Measurements from ENCODE around the gene VWA3B. TPM values are rescaled to one million over a fixed set of nuclear protein-coding genes. Genes with fewer than 3 reads are reported as not detected.
A peak's percentile ranks its signal among the peaks of the same experiment; 100 is the strongest.

VWA3B gene
- total RNA-seq, 1 donor from 2014 or later = not detected

GRCh38 chr2:98333922-98334321 lies 247.0 kb downstream of the VWA3B start:
- H3K4me1 ChIP-seq (ENCODE audit: insufficient read depth, low read length) = peaks cover 15% of the 10 kb centered on the region
- no peaks in the 10 kb centered on the region for H4K20me1 ChIP-seq (ENCODE audit: insufficient read depth, low read length)
- no peaks in the 10 kb centered on the region for H3K27me3 ChIP-seq (ENCODE audit: insufficient read depth, low read length)
- peak overlapping the region; percentile 81 for H3K4me2 ChIP-seq (ENCODE audit: low read length)
- H3K4me3 ChIP-seq (ENCODE audit: insufficient read depth, low read depth, low read length) = peak overlapping the region; percentile 16
- Mint-ChIP-seq H3K27ac (ENCODE audit: unreplicated experiment) (peak overlapping the region; percentile 96), H3K36me3 (ENCODE audit: low read depth, unreplicated experiment) (no peaks in the 10 kb centered on the region), H3K4me3 (ENCODE audit: unreplicated experiment) (no peak overlapping the region), H3K9me3 (ENCODE audit: unreplicated experiment) (peaks cover 6% of the 10 kb centered on the region), H3K27me3 (ENCODE audit: low read depth, unreplicated experiment) (no peaks in the 10 kb centered on the region), H3K4me1 (ENCODE audit: low read depth, unreplicated experiment) (peaks cover 17% of the 10 kb centered on the region)
- no peak for FAIRE-seq
- peak overlapping the region; percentile 73 for H3K9ac ChIP-seq (ENCODE audit: low read length)
- no peaks in the 10 kb centered on the region for H3K36me3 ChIP-seq (ENCODE audit: insufficient read depth, low read length)
- no peaks in the 10 kb centered on the region for H3K79me2 ChIP-seq (ENCODE audit: insufficient read depth, low read length)
- peak overlapping the region; percentile 72 for H2AFZ ChIP-seq (ENCODE audit: low read depth, low read length)
- H3K27ac ChIP-seq (ENCODE audit: low read depth, low read length) = peak overlapping the region; percentile 90
- no peak for TF ChIP-seq CTCF (IDR thresholded peaks at IDR 0.05; ENCODE audit: insufficient read depth, low read depth, low read length)
- no peak for TF ChIP-seq EZH2 (IDR thresholded peaks at IDR 0.05; ENCODE audit: insufficient read depth, low read length)
- no peaks in the 10 kb centered on the region for H3K9me3 ChIP-seq (ENCODE audit: insufficient read depth, low read depth, low read length)
- DNase-seq (ENCODE audit: low read depth) = peak; percentile 14

- no peaks in the 10 kb centered on the region for H3K36me3 ChIP-seq (ENCODE audit: insufficient read depth, low read length)
- no peaks in the 10 kb centered on the region for H3K36me3 Mint-ChIP-seq (ENCODE audit: low read depth, unreplicated experiment)
- DNase-seq (ENCODE audit: low read depth) (peak; percentile 92), FAIRE-seq (peak; percentile 97)
- peak overlapping the region; percentile 96 for H3K27ac Mint-ChIP-seq (ENCODE audit: unreplicated experiment)
- no peaks in the 10 kb centered on the region for H4K20me1 ChIP-seq (ENCODE audit: insufficient read depth, low read length)
- peak overlapping the region; percentile 90 for H3K27ac ChIP-seq (ENCODE audit: low read depth, low read length)
- peaks cover under 1% of the 10 kb centered on the region for H3K27me3 Mint-ChIP-seq (ENCODE audit: low read depth, unreplicated experiment)
- H3K4me3 Mint-ChIP-seq (ENCODE audit: unreplicated experiment) = no peak overlapping the region
- no peaks in the 10 kb centered on the region for H3K27me3 ChIP-seq (ENCODE audit: insufficient read depth, low read length)
- H2AFZ ChIP-seq (ENCODE audit: low read depth, low read length) = peak overlapping the region; percentile 54
- H3K9ac ChIP-seq (ENCODE audit: low read length) = peak overlapping the region; percentile 73
- peaks cover 17% of the 10 kb centered on the region for H3K4me1 Mint-ChIP-seq (ENCODE audit: low read depth, unreplicated experiment)
- peaks cover 6% of the 10 kb centered on the region for H3K9me3 Mint-ChIP-seq (ENCODE audit: unreplicated experiment)
- peaks cover 15% of the 10 kb centered on the region for H3K4me1 ChIP-seq (ENCODE audit: insufficient read depth, low read length)
- H3K4me2 ChIP-seq (ENCODE audit: low read length) = peak overlapping the region; percentile 81
- no peaks in the 10 kb centered on the region for H3K79me2 ChIP-seq (ENCODE audit: insufficient read depth, low read length)
- peak overlapping the region; percentile 1 for H3K4me3 ChIP-seq (ENCODE audit: insufficient read depth, low read depth, low read length)
- H3K9me3 ChIP-seq (ENCODE audit: insufficient read depth, low read depth, low read length) = no peaks in the 10 kb centered on the region
- TF ChIP-seq CTCF (IDR thresholded peaks at IDR 0.05; ENCODE audit: insufficient read depth, low read depth, low read length) = no peak
- TF ChIP-seq EZH2 (IDR thresholded peaks at IDR 0.05; ENCODE audit: insufficient read depth, low read length) = no peak
These were observed 247.6 kb downstream of the VWA3B start for GRCh38 chr2:98334439-98335078.

GRCh38 chr2:98335271-98335670 lies 248.3 kb downstream of the VWA3B start:
- no peaks in the 10 kb centered on the region for H3K36me3 Mint-ChIP-seq (ENCODE audit: low read depth, unreplicated experiment)
- FAIRE-seq (no peak), DNase-seq (ENCODE audit: low read depth) (no peak)
- Histone ChIP-seq H3K4me3 (ENCODE audit: insufficient read depth, low read depth, low read length) (no peak overlapping the region), H3K9me3 (ENCODE audit: insufficient read depth, low read depth, low read length) (no peaks in the 10 kb centered on the region), H2AFZ (ENCODE audit: low read depth, low read length) (no peak overlapping the region), H3K36me3 (ENCODE audit: insufficient read depth, low read length) (no peaks in the 10 kb centered on the region), H3K27me3 (ENCODE audit: insufficient read depth, low read length) (no peaks in the 10 kb centered on the region), H3K27ac (ENCODE audit: low read depth, low read length) (peak overlapping the region; percentile 90), H3K4me1 (ENCODE audit: insufficient read depth, low read length) (peaks cover 15% of the 10 kb centered on the region), H3K4me2 (ENCODE audit: low read length) (peak overlapping the region; percentile 81), H3K9ac (ENCODE audit: low read length) (peak overlapping the region; percentile 64), H4K20me1 (ENCODE audit: insufficient read depth, low read length) (no peaks in the 10 kb centered on the region), H3K79me2 (ENCODE audit: insufficient read depth, low read length) (no peaks in the 10 kb centered on the region)
- peaks cover 17% of the 10 kb centered on the region for H3K4me1 Mint-ChIP-seq (ENCODE audit: low read depth, unreplicated experiment)
- peaks cover 6% of the 10 kb centered on the region for H3K9me3 Mint-ChIP-seq (ENCODE audit: unreplicated experiment)
- TF ChIP-seq CTCF (IDR thresholded peaks at IDR 0.05; ENCODE audit: insufficient read depth, low read depth, low read length) (no peak), EZH2 (IDR thresholded peaks at IDR 0.05; ENCODE audit: insufficient read depth, low read length) (no peak)
- no peak overlapping the region for H3K4me3 Mint-ChIP-seq (ENCODE audit: unreplicated experiment)
- H3K27me3 Mint-ChIP-seq (ENCODE audit: low read depth, unreplicated experiment) = peaks cover 2% of the 10 kb centered on the region
- H3K27ac Mint-ChIP-seq (ENCODE audit: unreplicated experiment) = peak overlapping the region; percentile 63

All from astrocyte (in vitro differentiated cells and primary cell).